Measurements from ENCODE around the gene SLC25A19.

DNA sequence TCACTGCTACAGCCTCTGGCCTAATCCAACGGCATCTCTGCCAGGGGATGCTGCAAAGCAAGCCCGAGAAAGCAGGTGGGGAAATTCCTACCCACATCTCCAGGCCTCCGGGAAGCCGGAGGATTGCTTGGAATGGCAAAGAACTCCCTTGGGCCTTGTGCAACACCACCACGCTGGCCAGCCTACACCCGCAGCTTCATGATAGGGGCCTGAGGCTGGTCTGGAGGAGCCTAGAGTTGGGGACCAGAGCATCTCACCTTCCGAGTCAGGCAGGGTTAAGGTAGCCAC, 48.1 kb downstream of the SLC25A19 start:
- TF ChIP-seq, protein P1, sequence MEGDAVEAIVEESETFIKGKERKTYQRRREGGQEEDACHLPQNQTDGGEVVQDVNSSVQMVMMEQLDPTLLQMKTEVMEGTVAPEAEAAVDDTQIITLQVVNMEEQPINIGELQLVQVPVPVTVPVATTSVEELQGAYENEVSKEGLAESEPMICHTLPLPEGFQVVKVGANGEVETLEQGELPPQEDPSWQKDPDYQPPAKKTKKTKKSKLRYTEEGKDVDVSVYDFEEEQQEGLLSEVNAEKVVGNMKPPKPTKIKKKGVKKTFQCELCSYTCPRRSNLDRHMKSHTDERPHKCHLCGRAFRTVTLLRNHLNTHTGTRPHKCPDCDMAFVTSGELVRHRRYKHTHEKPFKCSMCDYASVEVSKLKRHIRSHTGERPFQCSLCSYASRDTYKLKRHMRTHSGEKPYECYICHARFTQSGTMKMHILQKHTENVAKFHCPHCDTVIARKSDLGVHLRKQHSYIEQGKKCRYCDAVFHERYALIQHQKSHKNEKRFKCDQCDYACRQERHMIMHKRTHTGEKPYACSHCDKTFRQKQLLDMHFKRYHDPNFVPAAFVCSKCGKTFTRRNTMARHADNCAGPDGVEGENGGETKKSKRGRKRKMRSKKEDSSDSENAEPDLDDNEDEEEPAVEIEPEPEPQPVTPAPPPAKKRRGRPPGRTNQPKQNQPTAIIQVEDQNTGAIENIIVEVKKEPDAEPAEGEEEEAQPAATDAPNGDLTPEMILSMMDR (IDR thresholded peaks at IDR 0.05) = no peak
- TF ChIP-seq ZFX (IDR thresholded peaks at IDR 0.05; ENCODE audit: borderline replicate concordance) = no peak
